GM19463 (cell line): ENCODE measurements around the gene NFIB.

Experiments
- ATAC-seq: cut with Tn5 transposase; IDR thresholded peaks from one replicate; pipeline ENCODE4 v1.9.1; 2021; ENCODE audit warnings: mild to moderate bottlenecking, moderate library complexity; ENCODE audit not compliant: unreplicated experiment

Gene NFIB

GRCh38 chr9:14345354-14346230, 31.7 kb upstream of the NFIB start:
- ATAC-seq = no peak

- ATAC-seq = no peak
These were observed 31.0 kb upstream of the NFIB start for GRCh38 chr9:14344941-14345353.

- no peak for ATAC-seq
These were observed 30.1 kb upstream of the NFIB start for GRCh38 chr9:14344053-14344524.

- no peak for ATAC-seq
These were observed 29.5 kb upstream of the NFIB start for GRCh38 chr9:14343261-14344031.

- ATAC-seq = no peak
These were observed 28.8 kb upstream of the NFIB start for GRCh38 chr9:14342736-14343135.

- no peak for ATAC-seq
These were observed 27.6 kb upstream of the NFIB start for GRCh38 chr9:14341437-14342122.

GRCh38 chr9:14340994-14341393, 27.1 kb upstream of the NFIB start:
- ATAC-seq = no peak

GRCh38 chr9:14340219-14340873, 26.4 kb upstream of the NFIB start:
- ATAC-seq = no peak

GRCh38 chr9:14339746-14340145, 25.8 kb upstream of the NFIB start:
- no peak for ATAC-seq

GRCh38 chr9:14337615-14338014, 23.7 kb upstream of the NFIB start:
- ATAC-seq = no peak

GRCh38 chr9:14336244-14336643, 22.3 kb upstream of the NFIB start:
- ATAC-seq = no peak

- no peak for ATAC-seq
These were observed 17.2 kb upstream of the NFIB start for GRCh38 chr9:14331120-14331519.

- ATAC-seq = no peak
These were observed 13.1 kb upstream of the NFIB start for GRCh38 chr9:14327036-14327435.

GRCh38 chr9:14326264-14326826, 12.4 kb upstream of the NFIB start:
- peak; percentile 52 for ATAC-seq

GRCh38 chr9:14325147-14325546, 11.2 kb upstream of the NFIB start:
- no peak for ATAC-seq

- no peak for ATAC-seq
These were observed 10.2 kb upstream of the NFIB start for GRCh38 chr9:14323985-14324650.

- no peak for ATAC-seq
These were observed 9.4 kb upstream of the NFIB start for GRCh38 chr9:14323083-14323971.

GRCh38 chr9:14322211-14323082, 8.5 kb upstream of the NFIB start:
- ATAC-seq = peak; percentile 57
